ENCODE measurements around the gene KRT7. TPM values are rescaled to one million over a fixed set of nuclear protein-coding genes. Genes with fewer than 3 reads are reported as not detected.
A peak's percentile ranks its signal among the peaks of the same experiment; 100 is the strongest.

Gene KRT7
- total RNA-seq, 1 experiment from 2014 or later = 4.9 TPM

GRCh38 chr12:52211716-52212585 is 21.1 kb upstream of the KRT7 start:
- DNase-seq (ENCODE audit: low read depth) = no peak

DNA sequence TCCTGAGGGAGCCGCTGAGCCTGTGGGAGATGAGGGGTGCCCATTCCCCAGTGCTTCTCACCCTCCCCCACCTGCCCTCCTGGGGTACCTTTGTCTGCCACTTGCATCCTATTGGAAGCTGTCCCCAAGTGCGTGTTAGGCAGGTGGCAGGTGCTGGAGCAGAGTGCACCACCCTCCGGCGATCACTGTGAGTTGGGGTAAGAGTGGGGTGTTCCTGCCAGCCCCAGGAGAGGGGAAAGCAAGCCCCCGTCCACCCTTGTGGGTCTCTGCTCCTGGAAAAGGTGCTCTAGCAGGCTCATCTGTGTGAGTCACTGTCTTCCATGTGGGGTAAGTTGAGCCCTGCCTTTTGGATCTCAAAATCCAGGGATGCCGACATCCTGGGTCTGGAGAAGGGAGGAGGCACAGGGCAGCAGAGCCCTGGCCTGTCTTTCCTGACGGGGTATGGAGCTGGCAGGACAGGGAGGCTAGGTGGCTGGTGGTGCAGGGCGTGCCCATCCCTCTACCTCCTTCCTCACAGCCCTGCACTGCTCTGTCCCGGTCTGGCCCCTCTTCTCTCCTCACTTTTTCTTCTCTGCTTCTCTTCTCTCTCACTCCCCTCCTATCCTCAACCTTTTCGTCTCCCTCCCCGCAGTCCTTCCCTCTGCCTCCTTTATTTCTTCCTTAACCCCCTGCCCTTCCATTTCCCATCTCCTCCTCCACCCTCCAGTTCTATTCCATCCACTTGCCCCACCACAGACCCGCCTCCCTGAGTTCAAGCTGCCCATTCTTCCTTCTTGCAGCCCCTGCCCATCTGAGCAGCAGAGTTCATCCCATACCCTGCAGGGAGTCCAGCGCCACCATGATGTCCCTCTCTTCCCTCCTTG is 20.1 kb upstream of the KRT7 start:
- no peak for DNase-seq (ENCODE audit: low read depth)

GRCh38 chr12:52213564-52214420 is 19.3 kb upstream of the KRT7 start:
- peak; percentile 85 for DNase-seq (ENCODE audit: low read depth)

GRCh38 chr12:52214421-52214802 is 18.6 kb upstream of the KRT7 start:
- no peak for DNase-seq (ENCODE audit: low read depth)

DNA sequence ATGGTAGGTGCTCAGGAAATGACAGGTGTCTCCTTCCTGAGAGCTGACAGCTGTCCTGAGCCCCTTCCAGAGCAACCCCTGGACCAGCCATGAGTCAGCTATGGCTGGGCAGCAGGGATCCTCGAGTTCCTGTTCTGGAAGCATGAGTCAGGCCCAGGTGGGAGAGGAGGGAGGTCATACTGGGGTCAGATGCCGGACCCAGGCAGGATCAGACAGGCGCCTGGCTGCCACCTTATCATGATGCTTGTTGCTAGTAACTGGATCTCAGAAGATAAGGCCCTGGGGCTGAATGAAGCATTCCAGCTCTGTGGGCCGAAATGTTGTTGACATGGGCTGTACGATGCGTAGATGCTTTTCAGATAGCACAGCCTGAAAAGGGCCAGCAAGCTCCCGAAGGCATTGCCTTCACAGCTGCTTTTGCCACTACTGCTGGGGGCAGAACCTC is 17.4 kb upstream of the KRT7 start:
- DNase-seq (ENCODE audit: low read depth) = peak; percentile 93

DNA sequence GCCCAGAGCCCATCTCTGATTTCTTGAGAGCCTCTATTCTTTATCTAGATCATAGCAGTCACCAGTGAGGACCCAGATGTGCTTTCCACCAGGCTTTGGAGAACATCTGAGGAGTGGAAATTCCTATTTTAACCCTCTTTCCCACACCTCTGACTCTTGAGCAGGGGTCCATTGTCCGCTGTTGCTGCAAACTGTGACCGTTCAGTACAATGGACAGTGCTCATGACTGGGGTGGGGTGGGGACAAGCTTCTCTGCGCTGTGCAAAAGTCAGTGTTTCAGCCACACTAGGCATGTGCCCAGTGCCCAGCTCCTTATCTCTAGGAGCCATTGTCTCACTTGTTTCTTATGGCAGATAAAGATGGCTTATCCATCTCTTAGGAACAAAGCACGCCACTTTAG is 16.9 kb upstream of the KRT7 start:
- no peak for DNase-seq (ENCODE audit: low read depth)

DNA sequence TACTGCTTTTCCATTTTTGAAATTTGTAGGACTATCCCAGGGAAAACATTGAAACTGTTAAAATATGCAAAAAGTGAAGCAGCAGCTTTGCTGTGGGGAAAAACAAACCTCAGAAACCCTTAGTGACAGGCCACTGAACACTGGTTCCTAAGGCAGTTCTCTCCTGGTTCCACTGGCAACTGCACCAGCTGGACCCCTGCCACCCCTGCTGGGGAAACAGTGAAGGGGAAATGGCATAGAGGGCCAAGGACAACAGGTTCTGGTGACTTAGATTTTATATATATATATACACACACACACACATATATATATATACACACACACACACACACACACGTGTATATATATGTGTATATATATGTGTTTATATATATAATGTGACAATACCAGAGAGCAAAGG is 16.2 kb upstream of the KRT7 start:
- DNase-seq (ENCODE audit: low read depth) = no peak

- DNase-seq (ENCODE audit: low read depth) = no peak
Observed at GRCh38 chr12:52217223-52217622, 15.8 kb upstream of the KRT7 start.

- DNase-seq (ENCODE audit: low read depth) = no peak
Observed at GRCh38 chr12:52218001-52218400, 15.0 kb upstream of the KRT7 start.

GRCh38 chr12:52220477-52220876 is 12.6 kb upstream of the KRT7 start:
- DNase-seq (ENCODE audit: low read depth) = no peak

- no peak for DNase-seq (ENCODE audit: low read depth)
Observed at GRCh38 chr12:52221070-52221781, 11.8 kb upstream of the KRT7 start.

- peak; percentile 81 for DNase-seq (ENCODE audit: low read depth)
Observed at GRCh38 chr12:52221912-52222457, 11.1 kb upstream of the KRT7 start.

DNA sequence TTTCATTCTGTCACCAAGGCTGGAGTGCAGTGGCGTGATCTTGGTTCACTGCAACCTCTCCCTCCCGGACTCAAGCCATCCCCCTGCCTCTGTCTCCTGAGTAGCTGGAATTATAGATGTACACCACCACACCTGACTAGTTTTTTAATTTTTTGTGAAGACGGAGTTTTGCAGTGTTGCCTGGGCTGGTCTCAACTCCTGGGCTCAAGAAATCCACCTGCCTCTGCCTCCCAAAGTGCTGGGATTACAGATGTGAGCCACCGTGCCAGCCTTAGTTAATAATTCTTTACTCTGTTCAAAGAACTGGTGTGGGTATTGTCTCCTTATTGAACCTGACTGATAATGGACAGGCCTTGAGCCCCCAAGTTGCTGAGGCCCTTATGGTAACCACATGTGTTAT is 10.4 kb upstream of the KRT7 start:
- no peak for DNase-seq (ENCODE audit: low read depth)

GRCh38 chr12:52223406-52224039 is 9.5 kb upstream of the KRT7 start:
- no peak for DNase-seq (ENCODE audit: low read depth)

GRCh38 chr12:52224151-52224550 is 8.9 kb upstream of the KRT7 start:
- DNase-seq (ENCODE audit: low read depth) = no peak

- DNase-seq (ENCODE audit: low read depth) = no peak
Observed at GRCh38 chr12:52225752-52226151, 7.3 kb upstream of the KRT7 start.

DNA sequence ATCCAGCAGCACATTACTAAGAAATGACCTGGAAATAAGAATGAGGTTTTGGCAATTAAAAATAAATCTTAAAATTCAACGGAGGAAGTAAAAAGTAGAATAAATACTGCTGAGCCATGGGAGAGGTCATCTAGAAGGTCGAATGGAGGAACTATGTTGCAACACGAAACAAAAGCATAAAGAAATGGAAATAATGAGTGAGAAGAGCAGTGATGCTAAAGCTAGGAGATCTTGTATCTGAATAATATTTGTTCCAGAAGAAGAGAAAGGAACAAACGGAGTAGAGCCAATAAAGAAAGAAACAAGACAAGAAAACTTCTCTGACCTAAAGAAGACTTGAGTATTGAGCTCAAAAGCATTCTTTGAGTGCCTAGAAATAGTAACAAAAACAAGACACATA is 6.6 kb upstream of the KRT7 start:
- no peak for DNase-seq (ENCODE audit: low read depth)

- no peak for DNase-seq (ENCODE audit: low read depth)
Observed at GRCh38 chr12:52227606-52228166, 5.4 kb upstream of the KRT7 start.

DNA sequence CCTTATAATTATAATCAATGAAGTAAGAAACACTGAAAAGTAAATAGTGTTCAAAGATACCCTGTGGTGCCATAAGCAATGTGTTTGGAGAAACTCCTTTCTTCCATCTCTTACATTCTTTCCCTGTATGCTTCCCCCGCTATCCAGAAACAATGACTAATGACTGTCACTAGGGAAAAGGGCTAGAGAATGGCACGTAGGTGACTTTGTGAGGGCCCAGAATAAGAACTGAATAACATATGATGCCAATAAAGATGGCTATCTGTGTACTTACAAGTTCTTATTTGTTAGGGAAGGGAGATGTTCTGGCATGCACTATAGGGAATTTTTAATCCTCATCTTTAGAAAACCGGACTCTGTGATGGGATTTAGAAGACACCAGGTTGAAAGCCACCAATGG is 4.7 kb upstream of the KRT7 start:
- no peak for DNase-seq (ENCODE audit: low read depth)

GRCh38 chr12:52228931-52229330 is 4.1 kb upstream of the KRT7 start:
- no peak for DNase-seq (ENCODE audit: low read depth)
